ENCODE results near the gene CSDE1.

DNA sequence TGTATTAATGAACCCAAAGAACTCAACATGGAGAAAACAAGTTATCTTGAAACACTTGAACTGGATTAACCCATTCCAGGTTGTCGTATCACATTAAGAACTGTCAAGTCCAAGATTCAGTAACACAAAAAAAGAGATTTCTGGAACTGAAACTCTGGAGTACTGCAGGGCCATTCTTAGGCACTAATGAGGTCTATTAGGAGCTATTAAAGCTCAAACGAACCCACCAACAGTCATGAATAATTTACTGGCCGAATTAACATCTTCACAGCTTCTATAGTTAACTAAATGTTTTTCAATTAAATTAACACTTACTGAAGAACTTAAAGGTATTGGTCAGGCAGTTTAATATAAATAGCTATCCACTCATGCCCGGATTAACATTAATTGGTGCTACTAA is 4.6 kb downstream of the CSDE1 start:
- TF ChIP-seq EZH2phosphoT487 (IDR thresholded peaks at IDR 0.05; ENCODE audit: borderline replicate concordance): no peak
- TF ChIP-seq, protein P1, sequence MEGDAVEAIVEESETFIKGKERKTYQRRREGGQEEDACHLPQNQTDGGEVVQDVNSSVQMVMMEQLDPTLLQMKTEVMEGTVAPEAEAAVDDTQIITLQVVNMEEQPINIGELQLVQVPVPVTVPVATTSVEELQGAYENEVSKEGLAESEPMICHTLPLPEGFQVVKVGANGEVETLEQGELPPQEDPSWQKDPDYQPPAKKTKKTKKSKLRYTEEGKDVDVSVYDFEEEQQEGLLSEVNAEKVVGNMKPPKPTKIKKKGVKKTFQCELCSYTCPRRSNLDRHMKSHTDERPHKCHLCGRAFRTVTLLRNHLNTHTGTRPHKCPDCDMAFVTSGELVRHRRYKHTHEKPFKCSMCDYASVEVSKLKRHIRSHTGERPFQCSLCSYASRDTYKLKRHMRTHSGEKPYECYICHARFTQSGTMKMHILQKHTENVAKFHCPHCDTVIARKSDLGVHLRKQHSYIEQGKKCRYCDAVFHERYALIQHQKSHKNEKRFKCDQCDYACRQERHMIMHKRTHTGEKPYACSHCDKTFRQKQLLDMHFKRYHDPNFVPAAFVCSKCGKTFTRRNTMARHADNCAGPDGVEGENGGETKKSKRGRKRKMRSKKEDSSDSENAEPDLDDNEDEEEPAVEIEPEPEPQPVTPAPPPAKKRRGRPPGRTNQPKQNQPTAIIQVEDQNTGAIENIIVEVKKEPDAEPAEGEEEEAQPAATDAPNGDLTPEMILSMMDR (conservative IDR thresholded peaks at IDR 0.05; ENCODE audit: low read length): no peak
